DND-41 (cell line): ENCODE results near the gene MFAP1.
A peak's percentile ranks its signal among the peaks of the same experiment; 100 is the strongest.

Source experiments
- ATAC-seq: fragments of 200-7000 bp; cut with Tn5 transposase; 3 replicates; pipeline ENCODE4 v1.9.1; 2021; ENCODE audit warnings: low read depth; ENCODE audit not compliant: insufficient read depth
- DNase-seq: peaks from one replicate; pipeline ENCODE4 v3.0.0-alpha.2; 2020
- H2AFZ ChIP-seq: 2 replicates; pipeline ENCODE4 v1.6.0; 2012; ENCODE audit warnings: low read depth, low read length
- H3K27ac ChIP-seq: 2 replicates; pipeline ENCODE4 v1.5.1; 2012; ENCODE audit warnings: low read length, inconsistent platforms
- H3K27me3 ChIP-seq: fragments of 200-600 bp; sonication (generic); 2 replicates; pipeline ENCODE4 v1.6.0; 2012; ENCODE audit warnings: low read length, mild to moderate bottlenecking, inconsistent platforms; ENCODE audit not compliant: insufficient read depth, poor library complexity
- H3K36me3 ChIP-seq: 2 replicates; pipeline ENCODE4 v1.5.1; 2012; ENCODE audit warnings: low read length, inconsistent platforms; ENCODE audit not compliant: insufficient read depth
- H3K4me1 ChIP-seq: 2 replicates; pipeline ENCODE4 v1.5.1; 2012; ENCODE audit warnings: mild to moderate bottlenecking, low read length; ENCODE audit not compliant: insufficient read depth
- H3K4me2 ChIP-seq: 2 replicates; pipeline ENCODE4 v1.6.0; 2012; ENCODE audit warnings: mild to moderate bottlenecking, moderate library complexity, low read length, inconsistent platforms; ENCODE audit not compliant: insufficient read depth
- H3K4me3 ChIP-seq, 2 experiments: fragments of 200-600 bp in 1 of 2; shearing (Covaris generic) in 1 of 2; 2 replicates each; pipeline ENCODE4 v1.5.1; 2012 to 2016; ENCODE audit warnings: inconsistent platforms in 2 of 2, low read length in 2 of 2, mild to moderate bottlenecking in 2 of 2, low read depth in 1 of 2, moderate library complexity in 1 of 2
- H3K79me2 ChIP-seq: 2 replicates; pipeline ENCODE4 v1.6.0; 2012; ENCODE audit warnings: low read length, inconsistent platforms; ENCODE audit not compliant: insufficient read depth
- H3K9ac ChIP-seq: 2 replicates; pipeline ENCODE4 v1.6.0; 2012; ENCODE audit warnings: low read depth, mild to moderate bottlenecking, inconsistent platforms, low read length, moderate library complexity
- H3K9me3 ChIP-seq: 2 replicates; pipeline ENCODE4 v1.5.1; 2012; ENCODE audit warnings: low read length, moderate library complexity, mild to moderate bottlenecking, inconsistent platforms; ENCODE audit not compliant: insufficient read depth, severe bottlenecking
- H4K20me1 ChIP-seq: 2 replicates; pipeline ENCODE4 v1.6.0; 2012; ENCODE audit warnings: low read length; ENCODE audit not compliant: insufficient read depth
- CTCF ChIP-seq: IDR thresholded peaks from 2 replicates; pipeline ENCODE4 v1.5.1; 2012; ENCODE audit warnings: borderline replicate concordance, low read length, moderate library complexity, mild to moderate bottlenecking; ENCODE audit not compliant: poor library complexity, severe bottlenecking; ENCODE audit errors: extremely low read depth
- EZH2 ChIP-seq: IDR thresholded peaks from 3 replicates; pipeline ENCODE4 v1.6.1; 2012; ENCODE audit warnings: borderline replicate concordance, low read depth, mild to moderate bottlenecking, moderate library complexity, low read length, inconsistent platforms; ENCODE audit not compliant: severe bottlenecking

MFAP1 gene

GRCh38 chr15:43794269-43795037, 30.0 kb downstream of the MFAP1 start:
- Histone ChIP-seq H3K27me3 (no peaks in the 10 kb centered on the region), H3K27ac (no peak overlapping the region), H3K9ac (no peak overlapping the region)

DNA sequence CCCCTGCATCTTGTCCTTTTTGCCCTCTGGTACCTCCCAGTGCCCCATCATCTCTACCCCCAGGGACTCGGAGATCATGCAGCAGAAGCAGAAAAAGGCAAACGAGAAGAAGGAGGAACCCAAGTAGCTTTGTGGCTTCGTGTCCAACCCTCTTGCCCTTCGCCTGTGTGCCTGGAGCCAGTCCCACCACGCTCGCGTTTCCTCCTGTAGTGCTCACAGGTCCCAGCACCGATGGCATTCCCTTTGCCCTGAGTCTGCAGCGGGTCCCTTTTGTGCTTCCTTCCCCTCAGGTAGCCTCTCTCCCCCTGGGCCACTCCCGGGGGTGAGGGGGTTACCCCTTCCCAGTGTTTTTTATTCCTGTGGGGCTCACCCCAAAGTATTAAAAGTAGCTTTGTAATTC, 30.8 kb downstream of the MFAP1 start:
- H3K36me3 ChIP-seq: peaks cover 54% of the 10 kb centered on the region
- H4K20me1 ChIP-seq: peaks cover 37% of the 10 kb centered on the region
- ATAC-seq (no peak), DNase-seq (no peak)
- H3K27me3 ChIP-seq: no peaks in the 10 kb centered on the region
- H3K27ac ChIP-seq: peak overlapping the region; percentile 99; the same call in 1 of the 2 replicates
- peak overlapping the region; percentile 71 for H3K4me2 ChIP-seq
- peak overlapping the region; percentile 100 for H3K9ac ChIP-seq
- no peaks in the 10 kb centered on the region for H3K9me3 ChIP-seq
- TF ChIP-seq CTCF (no peak), EZH2 (no peak)
- H3K79me2 ChIP-seq: peaks cover 36% of the 10 kb centered on the region
- no peak overlapping the region for H2AFZ ChIP-seq
- H3K4me3 ChIP-seq: peak overlapping the region in 1 of 2 experiments; percentile 99; a peak in 2 of 4 replicates
- peaks cover 34% of the 10 kb centered on the region for H3K4me1 ChIP-seq

More at GRCh38 chr15:43794269-43795037, 30.0 kb downstream of the MFAP1 start:
- Histone ChIP-seq H3K36me3 (peaks cover 62% of the 10 kb centered on the region), H4K20me1 (peaks cover 37% of the 10 kb centered on the region), H3K9me3 (no peaks in the 10 kb centered on the region), H3K4me1 (peaks cover 34% of the 10 kb centered on the region), H3K4me3 (no peak overlapping the region), H3K79me2 (peaks cover 36% of the 10 kb centered on the region), H2AFZ (no peak overlapping the region), H3K4me2 (peak overlapping the region; percentile 71; the same call in 1 of the 2 replicates)
- ATAC-seq (no peak), DNase-seq (no peak)
- no peak for TF ChIP-seq CTCF
- TF ChIP-seq EZH2: no peak

DNA sequence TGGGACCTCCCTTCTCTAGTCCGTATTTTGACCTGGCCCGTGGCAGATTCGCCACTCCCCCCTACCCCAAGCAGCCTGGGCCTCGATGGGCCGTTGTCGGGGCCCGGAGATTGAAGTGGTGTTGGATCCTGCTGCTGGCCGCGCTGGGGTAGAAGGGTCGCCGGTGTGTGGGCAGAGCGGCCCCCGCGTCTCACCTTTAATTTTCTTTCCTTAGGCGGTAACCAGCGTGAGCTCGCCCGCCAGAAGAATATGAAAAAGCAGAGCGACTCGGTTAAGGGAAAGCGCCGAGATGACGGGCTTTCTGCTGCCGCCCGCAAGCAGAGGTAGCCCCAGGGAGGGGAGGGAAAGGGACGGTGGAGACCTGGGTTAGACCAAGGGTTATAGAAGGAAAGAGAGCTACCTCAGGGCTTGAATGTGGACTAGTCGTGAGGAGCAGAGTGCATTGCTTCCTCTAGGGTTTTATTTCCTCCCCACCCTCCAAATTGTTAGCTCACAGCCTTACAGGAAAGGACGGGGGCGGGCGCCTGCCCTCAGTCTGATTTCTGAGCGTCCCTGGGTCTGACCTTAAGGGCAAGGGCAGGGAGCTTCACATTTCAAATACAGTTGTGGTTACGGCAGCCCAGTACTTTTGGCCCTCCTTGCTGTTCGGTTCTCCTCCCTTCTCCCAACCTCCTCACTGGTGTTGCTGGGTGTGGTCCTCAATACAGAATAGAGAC, 31.6 kb downstream of the MFAP1 start:
- Histone ChIP-seq H2AFZ (peak overlapping the region; percentile 94), H3K9me3 (no peaks in the 10 kb centered on the region), H3K27me3 (no peaks in the 10 kb centered on the region), H3K36me3 (peaks cover 51% of the 10 kb centered on the region), H3K4me3 (peak overlapping the region; percentile 98 to 99), H3K4me1 (peaks cover 34% of the 10 kb centered on the region), H4K20me1 (peaks cover 37% of the 10 kb centered on the region), H3K27ac (peak overlapping the region; percentile 99), H3K4me2 (peak overlapping the region; percentile 71), H3K9ac (peak overlapping the region; percentile 100), H3K79me2 (peaks cover 36% of the 10 kb centered on the region)
- TF ChIP-seq EZH2 (no peak), CTCF (no peak)
- no peak for ATAC-seq
- no peak for DNase-seq
